Vagina (tissue), 2 donors: ENCODE measurements around the gene ATP6V1E1.
A peak's percentile ranks its signal among the peaks of the same experiment; 100 is the strongest.

Experiments used
- CTCF ChIP-seq, 3 experiments: fragments of 450-650 bp in 2 of 3; fragments of 200-600 bp in 1 of 3; sonication (generic) in 1 of 3; IDR thresholded peaks; one replicate each; pipeline ENCODE4 v1.5.1; 2017 to 2019; ENCODE audit warnings: antibody characterized with exemption in 3 of 3, mild to moderate bottlenecking in 2 of 3, moderate library complexity in 2 of 3
- POLR2AphosphoS5 ChIP-seq, 2 donors: sonication (generic); formaldehyde crosslinking; IDR thresholded peaks; one replicate each; pipeline ENCODE4 v1.9.0; 2017; ENCODE audit warnings: antibody characterized with exemption in 2 of 2, mild to moderate bottlenecking in 2 of 2, low read depth in 1 of 2; ENCODE audit not compliant: insufficient read depth in 1 of 2

GRCh38 chr22:17638432-17639246 is 10.1 kb upstream of the ATP6V1E1 start, which contains the start of gene BCL2L13:
- peak; percentile 93 to 99 for TF ChIP-seq POLR2AphosphoS5 (IDR thresholded peaks at IDR 0.05; ENCODE audit: insufficient read depth in 1 of 2, low read depth in 1 of 2)
- no peak for TF ChIP-seq CTCF (IDR thresholded peaks at IDR 0.05)
